ENCODE data around the gene CCDC89.

GRCh38 chr11:85697747-85698146 is 11.8 kb upstream of the CCDC89 start:
- TF ChIP-seq CEBPB (IDR thresholded peaks at IDR 0.05), result no peak
- TF ChIP-seq EP300 (IDR thresholded peaks at IDR 0.05), result no peak
- TF ChIP-seq, protein P1, sequence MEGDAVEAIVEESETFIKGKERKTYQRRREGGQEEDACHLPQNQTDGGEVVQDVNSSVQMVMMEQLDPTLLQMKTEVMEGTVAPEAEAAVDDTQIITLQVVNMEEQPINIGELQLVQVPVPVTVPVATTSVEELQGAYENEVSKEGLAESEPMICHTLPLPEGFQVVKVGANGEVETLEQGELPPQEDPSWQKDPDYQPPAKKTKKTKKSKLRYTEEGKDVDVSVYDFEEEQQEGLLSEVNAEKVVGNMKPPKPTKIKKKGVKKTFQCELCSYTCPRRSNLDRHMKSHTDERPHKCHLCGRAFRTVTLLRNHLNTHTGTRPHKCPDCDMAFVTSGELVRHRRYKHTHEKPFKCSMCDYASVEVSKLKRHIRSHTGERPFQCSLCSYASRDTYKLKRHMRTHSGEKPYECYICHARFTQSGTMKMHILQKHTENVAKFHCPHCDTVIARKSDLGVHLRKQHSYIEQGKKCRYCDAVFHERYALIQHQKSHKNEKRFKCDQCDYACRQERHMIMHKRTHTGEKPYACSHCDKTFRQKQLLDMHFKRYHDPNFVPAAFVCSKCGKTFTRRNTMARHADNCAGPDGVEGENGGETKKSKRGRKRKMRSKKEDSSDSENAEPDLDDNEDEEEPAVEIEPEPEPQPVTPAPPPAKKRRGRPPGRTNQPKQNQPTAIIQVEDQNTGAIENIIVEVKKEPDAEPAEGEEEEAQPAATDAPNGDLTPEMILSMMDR (IDR thresholded peaks at IDR 0.05), result no peak
- no peak for TF ChIP-seq CBX8 (IDR thresholded peaks at IDR 0.05)
- no peak for TF ChIP-seq RNF2 (IDR thresholded peaks at IDR 0.05; ENCODE audit: borderline replicate concordance, low read depth)
- no peak for TF ChIP-seq SMC3 (IDR thresholded peaks at IDR 0.05)
